Measurements from ENCODE around the gene GBA3.

The GBA3 gene

GRCh38 chr4:22695917-22696316 lies 3.2 kb downstream of the GBA3 start:
- no peak for DNase-seq

- DNase-seq = no peak
Observed at GRCh38 chr4:22703912-22704311, 11.2 kb downstream of the GBA3 start.

- DNase-seq = no peak
Observed at GRCh38 chr4:22707390-22707789, 14.7 kb downstream of the GBA3 start.

GRCh38 chr4:22708961-22709360 lies 16.2 kb downstream of the GBA3 start:
- no peak for DNase-seq

GRCh38 chr4:22712105-22712504 lies 19.4 kb downstream of the GBA3 start:
- DNase-seq = no peak

GRCh38 chr4:22712529-22712928 lies 19.8 kb downstream of the GBA3 start:
- no peak for DNase-seq

GRCh38 chr4:22713841-22714240 lies 21.1 kb downstream of the GBA3 start:
- DNase-seq = no peak

GRCh38 chr4:22719218-22719617 lies 26.5 kb downstream of the GBA3 start:
- no peak for DNase-seq

GRCh38 chr4:22720091-22720490 lies 27.4 kb downstream of the GBA3 start:
- DNase-seq = no peak

- DNase-seq = no peak
Observed at GRCh38 chr4:22721204-22721603, 28.5 kb downstream of the GBA3 start.

GRCh38 chr4:22730021-22730420 lies 37.3 kb downstream of the GBA3 start:
- no peak for DNase-seq

- DNase-seq = no peak
Observed at GRCh38 chr4:22733816-22734215, 41.1 kb downstream of the GBA3 start.

- DNase-seq = no peak
Observed at GRCh38 chr4:22736912-22737311, 44.2 kb downstream of the GBA3 start.

GRCh38 chr4:22739968-22740367 lies 47.2 kb downstream of the GBA3 start:
- DNase-seq = no peak

- no peak for DNase-seq
Observed at GRCh38 chr4:22741744-22742143, 49.0 kb downstream of the GBA3 start.

GRCh38 chr4:22743290-22743689 lies 50.6 kb downstream of the GBA3 start:
- DNase-seq = no peak

- DNase-seq = no peak
Observed at GRCh38 chr4:22744478-22745062, 51.8 kb downstream of the GBA3 start.

- DNase-seq = no peak
Observed at GRCh38 chr4:22745234-22745633, 52.5 kb downstream of the GBA3 start.

GRCh38 chr4:22754116-22754515 lies 61.4 kb downstream of the GBA3 start:
- no peak for DNase-seq

- no peak for DNase-seq
Observed at GRCh38 chr4:22762548-22762947, 69.8 kb downstream of the GBA3 start.

GRCh38 chr4:22764183-22764582 lies 71.4 kb downstream of the GBA3 start:
- DNase-seq = no peak

GRCh38 chr4:22766068-22766467 lies 73.3 kb downstream of the GBA3 start:
- no peak for DNase-seq

GRCh38 chr4:22778547-22779163 lies 85.9 kb downstream of the GBA3 start:
- DNase-seq = no peak

GRCh38 chr4:22780317-22780716 lies 87.6 kb downstream of the GBA3 start:
- no peak for DNase-seq

- DNase-seq = no peak
Observed at GRCh38 chr4:22780797-22781196, 88.1 kb downstream of the GBA3 start.
